Heart right ventricle (tissue), 16 donors: ENCODE results near the gene CACNA1B. TPM values are rescaled to one million over a fixed set of nuclear protein-coding genes. Genes with fewer than 3 reads are reported as not detected.
"Not testable (repeated sequence)": the region's sequence is repeated elsewhere in the genome, so short reads cannot be mapped to it uniquely, and the experiment has no call there.

ENCODE experiments used
- ATAC-seq, 8 donors: fragments of 200-7000 bp; cut with Tn5 transposase; one replicate each; pipeline ENCODE4 v1.9.1; 2020; ENCODE audit warnings: mild to moderate bottlenecking in 8 of 8, moderate library complexity in 8 of 8, moderate number of reproducible peaks in 1 of 8
- DNase-seq, 2 donors: peaks; one replicate each; pipeline ENCODE4 v3.0.0-alpha.2; 2020
- H3K27ac ChIP-seq, 10 donors: fragments of 200-600 bp; sonication (generic) in 2 of 10; one replicate each; pipeline versions ENCODE4 v1.5.0 to v1.8.0; 2020 to 2022; ENCODE audit warnings: mild to moderate bottlenecking in 3 of 10
- H3K27me3 ChIP-seq, 7 donors: fragments of 200-600 bp; one replicate each; pipeline ENCODE4 v1.8.0; 2021 to 2022; ENCODE audit warnings: mild to moderate bottlenecking in 2 of 7
- H3K36me3 ChIP-seq, 9 donors: fragments of 200-600 bp; sonication (generic) in 1 of 9; one replicate each; pipeline versions ENCODE4 v1.5.0 to v1.8.0; 2020 to 2022; ENCODE audit warnings: mild to moderate bottlenecking in 2 of 9
- H3K4me1 ChIP-seq, 9 donors: fragments of 200-600 bp; sonication (generic) in 1 of 9; one replicate each; pipeline versions ENCODE4 v1.5.0 to v1.8.0; 2020 to 2022; ENCODE audit warnings: mild to moderate bottlenecking in 4 of 9
- H3K4me3 ChIP-seq, 10 donors: fragments of 200-600 bp; sonication (generic) in 2 of 10; one replicate each; pipeline versions ENCODE4 v1.5.0 to v1.8.0; 2020 to 2022; ENCODE audit warnings: mild to moderate bottlenecking in 7 of 10, moderate library complexity in 2 of 10
- H3K9me3 ChIP-seq, 11 donors: fragments of 200-600 bp in 10 of 11; sonication (generic) in 2 of 11; one replicate each; pipeline versions ENCODE4 v1.5.0 to v1.8.0; 2013 to 2022; ENCODE audit warnings: mild to moderate bottlenecking in 2 of 11, control low read depth in 1 of 11, moderate library complexity in 1 of 11
- WGBS, 2 donors: extraction: QIAGEN DNeasy Blood & Tissue Kit; methylation state at CpG; one replicate each; pipeline ENCODE4 v1.1.7; 2013; ENCODE audit warnings: inconsistent platforms in 1 of 2; 5-methylcytosine and 5-hydroxymethylcytosine counted together
- intact Hi-C, 10 donors: fragments of 100-400 bp; cut with DNase I; formaldehyde crosslinking; loops; one replicate each; pipeline versions ENCODE4 v1.11.1 to v1.14.2; 2022
- polyA plus RNA-seq, 2 donors: library from polyadenylated mRNA; stranded (reverse); fragments of 200-250 nt; gene quantifications; one replicate each; pipeline ENCODE4 v1.2.3, GENCODE V29; 2013
- total RNA-seq, 10 donors: library from RNA; stranded (reverse); fragmentation: NEBNext Ultra II Directional in 3 of 10; extraction: Animal tissue kit (Norgen Biotek cat#: 25700) in 3 of 10; gene quantifications; one replicate each; pipeline versions ENCODE4 v1.2.1 to v1.2.4, GENCODE V29; 2021 to 2023
- TF ChIP-seq, protein P1 (sequence below), 9 donors: fragments of 200-600 bp; sonication (generic) in 2 of 9; IDR thresholded peaks; one replicate each; pipeline versions ENCODE4 v1.5.0 to v1.8.0; 2021 to 2022; ENCODE audit warnings: antibody characterized with exemption in 9 of 9, mild to moderate bottlenecking in 5 of 9, moderate library complexity in 1 of 9
- donor health status: Arrhythmogenic right ventricular cardiomyopathy.
- donor health status: ischemic (EF 13 %, LVEDD 7.1; RV severe dilation, severe dysfunction).
- donor health status: healthy with polysubstance abuse.
- donor health status: DM: no; HTN: yes; CAD: no.
- donor health status: DM: no; HTN: no; CAD: no.
- donor health status: ischemic (EF 25% LVEDD 6.9; RV normal size, moderate dysfunction).
- donor health status: ischemic (EF 25% LVEDD 5.7; RV mildly dilated, moderate dysfunction).
- donor health status: healthy.
- donor health status: DM: yes; HTN: yes; CAD: no.
- donor health status: Ischemic cardiomyopathy.
- donor health status: ischemic (EF 35%, LVEDD 5.7; RV mildly dilated, moderate dysfunction).
- donor health status: nonischemic (EF 11% LVEDD 7.7; RV severe dilation, severe dysfunction).
- donor health status: DM: yes; HTN: yes; CAD: no.
- donor health status: PGD.
- donor health status: ischemic (EF 29% LVEDD 5.4; RV normal size, mild dysfunction).
- donor health status: nonischemic (EF 23%, LVEDD 6.1; RV moderate dilation, normal function).

Gene CACNA1B
- total and polyA plus RNA-seq, 12 donors = under 0.01 to 0.66 (median 0.15) TPM; not detected in 1

GRCh38 chr9:138105561-138106505 lies 228.3 kb downstream of the CACNA1B start:
- DNase-seq = no peak
- no peak for ATAC-seq
- Histone ChIP-seq H3K36me3 (no peaks in the 10 kb centered on the region), H3K27me3 (peaks cover 0 to 14% (median 7%) of the 10 kb centered on the region in 7 donors), H3K4me1 (peaks cover 0 to 4% (median 0%) of the 10 kb centered on the region in 9 donors), H3K27ac (no peak overlapping the region), H3K9me3 (no peaks in the 10 kb centered on the region), H3K4me3 (no peak overlapping the region)
- intact Hi-C loops = no loop called here
- 91 to 93% methylated on average over 26 of the region's 26 CpGs for WGBS, 2 donors
- TF ChIP-seq, protein P1, sequence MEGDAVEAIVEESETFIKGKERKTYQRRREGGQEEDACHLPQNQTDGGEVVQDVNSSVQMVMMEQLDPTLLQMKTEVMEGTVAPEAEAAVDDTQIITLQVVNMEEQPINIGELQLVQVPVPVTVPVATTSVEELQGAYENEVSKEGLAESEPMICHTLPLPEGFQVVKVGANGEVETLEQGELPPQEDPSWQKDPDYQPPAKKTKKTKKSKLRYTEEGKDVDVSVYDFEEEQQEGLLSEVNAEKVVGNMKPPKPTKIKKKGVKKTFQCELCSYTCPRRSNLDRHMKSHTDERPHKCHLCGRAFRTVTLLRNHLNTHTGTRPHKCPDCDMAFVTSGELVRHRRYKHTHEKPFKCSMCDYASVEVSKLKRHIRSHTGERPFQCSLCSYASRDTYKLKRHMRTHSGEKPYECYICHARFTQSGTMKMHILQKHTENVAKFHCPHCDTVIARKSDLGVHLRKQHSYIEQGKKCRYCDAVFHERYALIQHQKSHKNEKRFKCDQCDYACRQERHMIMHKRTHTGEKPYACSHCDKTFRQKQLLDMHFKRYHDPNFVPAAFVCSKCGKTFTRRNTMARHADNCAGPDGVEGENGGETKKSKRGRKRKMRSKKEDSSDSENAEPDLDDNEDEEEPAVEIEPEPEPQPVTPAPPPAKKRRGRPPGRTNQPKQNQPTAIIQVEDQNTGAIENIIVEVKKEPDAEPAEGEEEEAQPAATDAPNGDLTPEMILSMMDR (IDR thresholded peaks at IDR 0.05) = no peak

GRCh38 chr9:138107039-138107438 lies 229.5 kb downstream of the CACNA1B start:
- H3K36me3 ChIP-seq, H3K4me1 ChIP-seq, intact Hi-C loops, H3K9me3 ChIP-seq, H3K27ac ChIP-seq, DNase-seq, H3K4me3 ChIP-seq, ATAC-seq: not testable (repeated sequence)
- WGBS, 2 donors = 81 to 93% methylated on average over 3 of the region's 3 CpGs
- H3K27me3 ChIP-seq = peaks cover 0 to 14% (median 7%) of the 10 kb centered on the region in 7 donors

- H3K4me3 ChIP-seq = no peak overlapping the region
- no peak overlapping the region for H3K27ac ChIP-seq
- no peak for ATAC-seq
- H3K27me3 ChIP-seq = peaks cover 0 to 14% (median 0%) of the 10 kb centered on the region in 7 donors
- H3K4me1 ChIP-seq = no peaks in the 10 kb centered on the region
- no peaks in the 10 kb centered on the region for H3K9me3 ChIP-seq
- TF ChIP-seq, protein P1 (IDR thresholded peaks at IDR 0.05) = no peak
- DNase-seq = no peak
- WGBS, 2 donors = 89 to 95% methylated on average over 9 of the region's 9 CpGs
- intact Hi-C loops = no loop called here
- H3K36me3 ChIP-seq = no peaks in the 10 kb centered on the region
These were observed 234.0 kb downstream of the CACNA1B start for GRCh38 chr9:138111607-138112006.

DNA sequence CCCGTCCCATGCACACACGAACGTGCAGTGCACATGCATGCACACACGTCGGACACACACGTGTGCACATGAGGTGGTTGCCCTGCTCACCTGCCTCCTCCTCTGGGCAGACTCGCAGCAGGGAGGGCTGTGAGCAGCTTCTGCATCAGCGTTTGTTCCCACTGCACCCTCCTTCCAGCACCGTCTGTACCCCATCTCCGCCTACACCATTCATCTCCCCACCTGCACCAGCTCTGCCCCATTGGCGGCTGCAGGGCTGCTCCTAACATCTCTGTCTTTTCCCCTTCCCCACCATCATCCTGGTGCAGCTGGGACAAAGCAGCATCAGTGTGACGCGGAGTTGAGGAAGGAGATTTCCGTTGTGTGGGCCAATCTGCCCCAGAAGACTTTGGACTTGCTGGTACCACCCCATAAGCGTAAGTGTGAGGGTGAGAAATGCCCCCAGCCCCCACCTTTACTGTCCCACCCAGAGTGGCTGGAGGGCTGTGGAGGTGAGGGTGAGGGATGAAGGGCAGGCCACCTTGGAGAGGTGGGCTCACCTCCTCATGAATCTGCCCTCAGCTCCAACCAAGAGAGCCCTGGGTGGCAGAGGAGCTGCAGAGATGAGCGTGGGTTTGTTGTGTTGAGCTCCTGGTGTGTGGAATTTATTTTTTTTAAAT lies 234.6 kb downstream of the CACNA1B start:
- H3K27ac ChIP-seq = no peak overlapping the region
- intact Hi-C loops = no loop called here

More for the DNA sequence above, 234.6 kb downstream of the CACNA1B start:
- DNase-seq = no peak
- TF ChIP-seq, protein P1 (IDR thresholded peaks at IDR 0.05) = no peak
- Histone ChIP-seq H3K4me1 (no peaks in the 10 kb centered on the region), H3K27me3 (peaks cover 0 to 16% (median 0%) of the 10 kb centered on the region in 7 donors), H3K36me3 (no peaks in the 10 kb centered on the region), H3K9me3 (no peaks in the 10 kb centered on the region), H3K4me3 (no peak overlapping the region)
- no peak for ATAC-seq
- 88 to 90% methylated on average over 16 of the region's 16 CpGs for WGBS, 2 donors
